C4-2B (cell line): ENCODE measurements around the gene ZBTB43.

Experiments
- H3K27ac ChIP-seq: fragments of 450-650 bp; 2 replicates; pipeline ENCODE4 v1.5.1; 2017
- CTCF ChIP-seq: fragments of 450-650 bp; conservative IDR thresholded peaks from 2 replicates; pipeline ENCODE4 v1.5.1; 2017; ENCODE audit warnings: mild to moderate bottlenecking
- ZFX ChIP-seq: fragments of 450-650 bp; IDR thresholded peaks from 2 replicates; pipeline ENCODE4 v1.6.1; 2017

The ZBTB43 gene

DNA sequence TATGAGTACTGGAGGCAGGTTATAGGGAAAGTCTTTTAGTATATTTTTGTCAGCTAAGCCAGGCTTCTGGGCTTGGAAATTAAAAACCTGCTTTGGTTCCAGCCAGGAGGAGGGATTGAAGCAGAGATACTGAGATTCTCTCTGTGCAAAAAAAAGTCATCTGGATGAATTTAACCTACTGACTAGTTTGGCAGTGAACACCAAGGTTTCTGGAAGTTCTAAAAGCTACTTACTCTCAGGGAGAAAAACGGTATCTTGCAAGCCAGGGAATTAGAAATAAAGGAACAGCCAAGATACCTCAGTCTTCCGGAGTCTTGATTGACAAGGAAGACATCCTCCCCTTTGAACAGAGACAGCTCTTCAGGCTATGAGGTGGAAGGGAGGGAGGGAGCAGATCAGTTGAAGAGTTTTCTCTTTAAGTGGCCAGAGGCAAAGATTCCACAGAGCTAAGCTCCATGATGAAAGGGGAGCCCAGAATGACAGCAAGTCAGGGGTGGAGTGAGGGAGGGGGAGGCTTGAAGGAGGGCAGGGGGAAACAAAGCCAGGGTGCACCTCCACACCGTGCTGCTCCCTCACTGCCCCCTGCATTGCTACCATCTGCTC is 47.3 kb downstream of the ZBTB43 start:
- TF ChIP-seq CTCF (no peak), ZFX (no peak)
- H3K27ac ChIP-seq: no peak overlapping the region

GRCh38 chr9:126853667-126854066 is 48.8 kb downstream of the ZBTB43 start:
- no peak overlapping the region for H3K27ac ChIP-seq
- TF ChIP-seq CTCF (no peak), ZFX (no peak)

DNA sequence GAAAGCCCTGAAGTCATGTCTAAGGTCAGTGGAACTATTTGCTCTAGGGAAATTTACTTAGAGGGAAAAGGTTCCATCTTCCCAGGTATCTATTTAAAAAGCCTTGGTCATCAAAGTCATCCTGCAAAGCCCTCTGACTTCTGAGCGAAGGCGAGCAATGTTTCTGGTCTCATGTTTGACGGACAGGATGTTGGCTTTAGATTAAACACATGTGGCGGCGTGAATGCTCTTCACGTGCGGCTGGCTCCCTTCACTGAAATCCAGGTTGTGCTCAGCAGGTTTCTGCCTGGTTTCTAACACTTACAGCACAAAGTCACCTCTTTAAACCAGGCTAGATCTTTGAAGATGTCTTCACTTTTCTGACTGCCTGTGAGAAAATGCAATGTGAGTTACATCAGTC is 49.9 kb downstream of the ZBTB43 start:
- TF ChIP-seq ZFX (no peak), CTCF (no peak)
- H3K27ac ChIP-seq: no peak overlapping the region

DNA sequence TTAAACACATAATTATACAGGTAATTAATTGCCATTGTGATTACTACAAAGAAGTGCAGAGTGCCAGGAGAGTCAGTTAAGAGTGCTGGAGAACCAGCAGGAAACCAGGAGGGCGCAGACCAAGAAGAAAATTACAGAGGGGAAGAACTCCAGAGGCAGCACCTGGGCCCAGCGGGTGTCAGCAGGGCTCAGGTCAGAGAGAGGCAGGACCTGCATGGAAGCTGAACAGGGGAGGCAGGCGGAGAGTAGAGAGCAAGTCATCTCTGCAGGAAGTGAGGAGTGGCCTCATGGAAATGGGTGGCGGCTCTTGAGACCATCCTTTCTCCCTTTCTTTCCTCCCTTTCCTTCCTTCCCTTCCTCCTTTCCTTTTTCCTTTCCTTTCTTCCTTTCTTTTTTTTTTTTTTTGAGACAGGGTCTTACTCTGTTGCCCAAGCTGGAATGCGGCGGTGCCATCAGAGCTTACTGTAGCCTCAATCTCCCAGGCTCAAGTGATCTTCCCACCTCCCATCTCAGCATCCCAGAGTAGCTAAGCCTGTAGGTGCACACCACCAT is 51.6 kb downstream of the ZBTB43 start:
- no peak overlapping the region for H3K27ac ChIP-seq

GRCh38 chr9:126857261-126857960 is 52.6 kb downstream of the ZBTB43 start:
- TF ChIP-seq CTCF (no peak), ZFX (no peak)
- H3K27ac ChIP-seq: no peak overlapping the region

More for the DNA sequence above, 51.6 kb downstream of the ZBTB43 start:
- TF ChIP-seq CTCF (no peak), ZFX (no peak)

GRCh38 chr9:126859111-126859510 is 54.3 kb downstream of the ZBTB43 start:
- no peak overlapping the region for H3K27ac ChIP-seq
- TF ChIP-seq CTCF (no peak), ZFX (no peak)

- no peak for TF ChIP-seq ZFX
- peak; percentile 100 for TF ChIP-seq CTCF
- peak within 1 kb of the TSS; percentile 90 for H3K27ac ChIP-seq
Measured at GRCh38 chr9:126860077-126860756, 55.4 kb downstream of the ZBTB43 start, which contains the start of gene ZBTB34. Gene ZBTB34 (plus strand): TSS chr9:126860639. CDS start chr9:126879400, 18,761 bp downstream.
